ENCODE results near the gene DNAJC6. TPM values are rescaled to one million over a fixed set of nuclear protein-coding genes. Genes with fewer than 3 reads are reported as not detected.

Gene DNAJC6
- total RNA-seq, 1 experiment from 2014 or later, result 15.6 TPM

DNA sequence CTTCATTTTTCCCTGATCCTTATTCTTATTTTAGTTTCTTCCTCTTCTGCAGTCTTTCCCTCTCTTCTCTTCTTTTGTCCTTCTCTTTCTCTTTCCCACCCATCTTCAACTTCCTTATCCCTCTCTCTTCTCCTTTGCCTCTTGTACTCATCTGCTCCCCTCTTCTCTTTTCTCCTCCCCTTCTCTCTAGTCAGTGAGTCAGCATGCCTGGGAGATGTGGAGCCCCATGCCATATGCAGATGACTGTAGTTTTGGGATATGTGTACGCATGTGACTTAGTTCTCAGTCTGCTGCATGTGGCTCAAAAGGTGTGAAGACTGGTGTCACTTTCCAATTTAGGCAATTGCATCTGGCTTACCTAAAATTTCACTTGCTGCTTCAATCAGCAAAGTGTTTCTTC lies 10.4 kb downstream of the DNAJC6 start:
- H3K9me3 ChIP-seq (ENCODE audit: insufficient read depth, low read depth), result no peaks in the 10 kb centered on the region
- H3K4me3 ChIP-seq, result no peak overlapping the region
- TF ChIP-seq EZH2 (IDR thresholded peaks at IDR 0.05; ENCODE audit: low read depth), result no peak
- TF ChIP-seq, protein P1, sequence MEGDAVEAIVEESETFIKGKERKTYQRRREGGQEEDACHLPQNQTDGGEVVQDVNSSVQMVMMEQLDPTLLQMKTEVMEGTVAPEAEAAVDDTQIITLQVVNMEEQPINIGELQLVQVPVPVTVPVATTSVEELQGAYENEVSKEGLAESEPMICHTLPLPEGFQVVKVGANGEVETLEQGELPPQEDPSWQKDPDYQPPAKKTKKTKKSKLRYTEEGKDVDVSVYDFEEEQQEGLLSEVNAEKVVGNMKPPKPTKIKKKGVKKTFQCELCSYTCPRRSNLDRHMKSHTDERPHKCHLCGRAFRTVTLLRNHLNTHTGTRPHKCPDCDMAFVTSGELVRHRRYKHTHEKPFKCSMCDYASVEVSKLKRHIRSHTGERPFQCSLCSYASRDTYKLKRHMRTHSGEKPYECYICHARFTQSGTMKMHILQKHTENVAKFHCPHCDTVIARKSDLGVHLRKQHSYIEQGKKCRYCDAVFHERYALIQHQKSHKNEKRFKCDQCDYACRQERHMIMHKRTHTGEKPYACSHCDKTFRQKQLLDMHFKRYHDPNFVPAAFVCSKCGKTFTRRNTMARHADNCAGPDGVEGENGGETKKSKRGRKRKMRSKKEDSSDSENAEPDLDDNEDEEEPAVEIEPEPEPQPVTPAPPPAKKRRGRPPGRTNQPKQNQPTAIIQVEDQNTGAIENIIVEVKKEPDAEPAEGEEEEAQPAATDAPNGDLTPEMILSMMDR (conservative IDR thresholded peaks at IDR 0.05), result no peak
- H3K4me2 ChIP-seq, result no peak overlapping the region
- no peaks in the 10 kb centered on the region; the same call in 1 of the 2 replicates for H4K20me1 ChIP-seq (ENCODE audit: insufficient read depth)
- DNase-seq, result no peak
- no peaks in the 10 kb centered on the region for H3K36me3 ChIP-seq (ENCODE audit: low read depth)
- CTCF ChIA-PET, result no interaction called here
- H3K9me2 ChIP-seq (ENCODE audit: insufficient read depth), result no peaks in the 10 kb centered on the region
- no peak overlapping the region for H3K27ac ChIP-seq
- POLR2A ChIA-PET (ENCODE audit: unreplicated experiment), result no interaction called here
- no peaks in the 10 kb centered on the region for H3K79me2 ChIP-seq (ENCODE audit: low read depth)
- no peaks in the 10 kb centered on the region for H3K4me1 ChIP-seq (replicated peaks; ENCODE audit: insufficient read depth)
- no peaks in the 10 kb centered on the region for H3K27me3 ChIP-seq (ENCODE audit: insufficient read depth, low read depth)
- intact Hi-C loops (cut with micrococcal nuclease; ENCODE audit: unreplicated experiment), result no loop called here
- no peak overlapping the region for H2AFZ ChIP-seq
- no TSS peak for BruUV-seq (replicated peaks)
- no peaks in the 10 kb centered on the region for H3F3A ChIP-seq (ENCODE audit: insufficient read depth, low read depth)

DNA sequence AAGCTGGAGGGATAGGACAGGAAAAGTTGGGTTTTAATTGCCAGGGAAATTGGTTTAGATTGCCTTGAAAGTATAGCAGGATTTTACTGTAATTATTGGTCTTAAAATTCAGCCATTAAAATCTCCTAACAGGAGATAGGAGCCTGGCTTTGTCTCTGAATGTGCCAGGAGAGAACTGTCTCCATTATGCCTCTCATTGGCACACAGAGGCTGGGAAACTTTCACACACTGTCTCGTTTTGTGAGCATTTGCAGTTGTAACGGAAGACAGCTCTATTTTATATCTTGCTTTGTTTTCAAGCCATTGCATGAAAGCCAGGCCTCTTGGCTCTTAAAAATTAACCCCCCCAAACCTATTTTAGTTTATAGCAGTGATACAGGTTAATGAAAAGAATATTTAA lies 12.5 kb downstream of the DNAJC6 start:
- CTCF ChIA-PET, result no interaction called here

DNA sequence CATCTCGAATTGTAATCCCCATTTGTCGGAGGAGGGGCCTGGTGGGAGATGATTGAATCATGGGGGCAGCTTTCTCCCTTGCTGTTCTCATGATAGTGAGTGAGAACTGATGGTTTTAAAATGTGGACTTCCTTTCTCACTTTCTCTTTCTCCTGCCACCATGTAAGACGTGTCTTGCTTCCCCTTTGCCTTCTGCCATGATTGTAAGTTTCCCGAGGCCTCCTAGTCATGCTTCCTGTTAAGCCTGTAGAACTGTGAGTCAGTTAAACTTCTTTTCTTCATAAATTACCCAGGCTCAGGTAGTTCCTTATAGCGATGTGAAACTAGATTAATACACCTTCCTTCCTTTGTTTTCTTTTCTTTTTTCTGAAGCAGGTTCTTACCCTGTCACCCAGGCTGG lies 13.9 kb downstream of the DNAJC6 start:
- DNase-seq, result no peak
- intact Hi-C loops (cut with micrococcal nuclease; ENCODE audit: unreplicated experiment), result no loop called here
- TF ChIP-seq, protein P1 (conservative IDR thresholded peaks at IDR 0.05), result no peak
- no peak for TF ChIP-seq EZH2 (IDR thresholded peaks at IDR 0.05; ENCODE audit: low read depth)

More for the DNA sequence above, 12.5 kb downstream of the DNAJC6 start:
- POLR2A ChIA-PET (ENCODE audit: unreplicated experiment), result no interaction called here
- H3K4me1 ChIP-seq (replicated peaks; ENCODE audit: insufficient read depth), result no peaks in the 10 kb centered on the region
- intact Hi-C loops (cut with micrococcal nuclease; ENCODE audit: unreplicated experiment), result no loop called here
- H2AFZ ChIP-seq, result no peak overlapping the region
- no peaks in the 10 kb centered on the region for H3K36me3 ChIP-seq (ENCODE audit: low read depth)
- H3K9me2 ChIP-seq (ENCODE audit: insufficient read depth), result no peaks in the 10 kb centered on the region
- DNase-seq, result no peak
- H3K4me3 ChIP-seq, result no peak overlapping the region
- no TSS peak for BruUV-seq (replicated peaks)
- H3K79me2 ChIP-seq (ENCODE audit: low read depth), result no peaks in the 10 kb centered on the region
- no peaks in the 10 kb centered on the region for H3K27me3 ChIP-seq (ENCODE audit: insufficient read depth, low read depth)
- no peaks in the 10 kb centered on the region; the same call in 1 of the 2 replicates for H4K20me1 ChIP-seq (ENCODE audit: insufficient read depth)
- no peaks in the 10 kb centered on the region for H3F3A ChIP-seq (ENCODE audit: insufficient read depth, low read depth)
- no peak overlapping the region for H3K4me2 ChIP-seq
- H3K27ac ChIP-seq, result no peak overlapping the region
- no peak for TF ChIP-seq EZH2 (IDR thresholded peaks at IDR 0.05; ENCODE audit: low read depth)
- TF ChIP-seq, protein P1 (conservative IDR thresholded peaks at IDR 0.05), result no peak
- H3K9me3 ChIP-seq (ENCODE audit: insufficient read depth, low read depth), result no peaks in the 10 kb centered on the region

More for the DNA sequence above, 13.9 kb downstream of the DNAJC6 start:
- H4K20me1 ChIP-seq (ENCODE audit: insufficient read depth), result no peaks in the 10 kb centered on the region
- no peak overlapping the region for H3K27ac ChIP-seq
- no peak overlapping the region for H3K4me2 ChIP-seq
- no peaks in the 10 kb centered on the region for H3K9me3 ChIP-seq (ENCODE audit: insufficient read depth, low read depth)
- H3K36me3 ChIP-seq (ENCODE audit: low read depth), result no peaks in the 10 kb centered on the region
- no peaks in the 10 kb centered on the region for H3K27me3 ChIP-seq (ENCODE audit: insufficient read depth, low read depth)
- ChIA-PET CTCF (no interaction called here), POLR2A (ENCODE audit: unreplicated experiment) (no interaction called here)
- H3K79me2 ChIP-seq (ENCODE audit: low read depth), result no peaks in the 10 kb centered on the region
- no peak overlapping the region for H2AFZ ChIP-seq
- H3K4me3 ChIP-seq, result no peak overlapping the region
- BruUV-seq (replicated peaks), result no TSS peak
- H3F3A ChIP-seq (ENCODE audit: insufficient read depth, low read depth), result no peaks in the 10 kb centered on the region
- no peaks in the 10 kb centered on the region for H3K9me2 ChIP-seq (ENCODE audit: insufficient read depth)
- no peaks in the 10 kb centered on the region for H3K4me1 ChIP-seq (replicated peaks; ENCODE audit: insufficient read depth)
